ENCODE data around the gene HES3. TPM values are rescaled to one million over a fixed set of nuclear protein-coding genes. Genes with fewer than 3 reads are reported as not detected.

The HES3 gene
- total RNA-seq, 1 experiment from 2014 or later = not detected

DNA sequence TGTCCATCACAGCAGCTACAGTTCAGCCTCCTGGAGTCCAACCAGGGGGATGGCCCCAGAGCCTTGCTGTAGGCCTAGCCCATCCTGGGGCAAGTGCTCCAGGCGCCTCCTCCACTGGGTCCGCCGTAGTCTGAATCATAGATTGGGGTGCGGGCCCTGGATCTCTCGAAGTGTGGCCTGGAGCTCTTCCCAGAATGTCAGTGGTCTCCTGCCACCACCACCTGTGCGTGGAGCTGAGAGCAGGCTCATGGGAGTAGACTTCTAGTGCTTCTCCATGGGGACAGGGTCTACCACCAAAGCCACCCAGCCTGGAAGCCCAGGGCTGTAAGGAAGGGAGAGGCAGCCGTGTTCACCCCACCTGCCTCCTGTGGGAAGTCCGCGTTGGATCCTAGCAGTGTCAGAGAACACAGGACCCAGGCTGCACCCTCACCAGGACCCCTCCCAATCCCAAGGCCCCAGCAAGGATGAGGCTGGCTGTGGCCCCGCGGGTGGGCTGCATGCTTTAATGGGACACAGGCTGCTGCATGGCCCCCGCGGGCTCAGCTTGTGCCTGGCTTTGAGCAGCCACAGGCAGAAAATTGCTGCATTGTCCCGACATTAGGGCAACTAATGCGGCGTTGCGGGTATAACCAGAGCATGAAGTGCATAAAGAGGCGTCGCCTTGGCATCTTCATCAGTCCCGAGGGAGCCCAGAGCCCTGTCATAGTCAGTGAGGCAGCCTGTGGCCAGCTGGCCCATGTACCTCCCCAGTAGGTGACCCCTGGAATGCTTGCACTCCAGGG lies 735 bp upstream of the HES3 start:
- DNase-seq (ENCODE audit: low spot score) = no peak
- in situ Hi-C loops (cut with HindIII; ENCODE audit: low sequenced_read_pairs) = no loop called here

DNA sequence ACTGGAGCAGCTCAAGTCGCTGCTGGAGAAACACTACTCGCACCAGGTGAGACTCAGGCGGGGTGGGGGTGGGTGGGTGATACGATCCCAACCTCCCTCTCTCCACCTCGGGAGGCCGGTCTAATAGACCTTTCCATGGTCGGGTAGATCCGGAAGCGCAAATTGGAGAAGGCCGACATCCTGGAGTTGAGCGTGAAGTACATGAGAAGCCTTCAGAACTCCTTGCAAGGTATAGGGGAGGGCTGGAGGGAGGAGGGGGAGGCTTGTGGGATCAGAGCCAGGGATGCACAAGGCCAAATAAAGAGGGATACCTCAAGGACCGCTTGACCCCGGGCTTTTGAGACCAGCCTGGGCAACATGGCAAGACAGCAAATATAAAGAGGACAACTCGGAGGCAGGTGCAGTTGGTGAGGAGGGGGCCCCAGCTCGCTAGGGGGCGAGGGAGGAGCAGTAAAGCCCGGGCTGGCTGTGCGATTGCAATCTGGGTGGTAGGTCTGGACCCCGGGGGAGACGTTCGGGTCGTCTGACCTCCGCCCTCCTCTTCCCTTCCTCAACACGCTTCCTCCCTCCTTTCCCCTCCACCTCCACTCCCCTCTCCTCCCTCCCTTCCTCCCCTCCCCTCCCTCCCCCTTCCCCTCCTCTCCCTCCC lies 546 bp downstream of the HES3 start:
- in situ Hi-C loops (cut with HindIII; ENCODE audit: low sequenced_read_pairs) = no loop called here
- no peak for DNase-seq (ENCODE audit: low spot score)

DNA sequence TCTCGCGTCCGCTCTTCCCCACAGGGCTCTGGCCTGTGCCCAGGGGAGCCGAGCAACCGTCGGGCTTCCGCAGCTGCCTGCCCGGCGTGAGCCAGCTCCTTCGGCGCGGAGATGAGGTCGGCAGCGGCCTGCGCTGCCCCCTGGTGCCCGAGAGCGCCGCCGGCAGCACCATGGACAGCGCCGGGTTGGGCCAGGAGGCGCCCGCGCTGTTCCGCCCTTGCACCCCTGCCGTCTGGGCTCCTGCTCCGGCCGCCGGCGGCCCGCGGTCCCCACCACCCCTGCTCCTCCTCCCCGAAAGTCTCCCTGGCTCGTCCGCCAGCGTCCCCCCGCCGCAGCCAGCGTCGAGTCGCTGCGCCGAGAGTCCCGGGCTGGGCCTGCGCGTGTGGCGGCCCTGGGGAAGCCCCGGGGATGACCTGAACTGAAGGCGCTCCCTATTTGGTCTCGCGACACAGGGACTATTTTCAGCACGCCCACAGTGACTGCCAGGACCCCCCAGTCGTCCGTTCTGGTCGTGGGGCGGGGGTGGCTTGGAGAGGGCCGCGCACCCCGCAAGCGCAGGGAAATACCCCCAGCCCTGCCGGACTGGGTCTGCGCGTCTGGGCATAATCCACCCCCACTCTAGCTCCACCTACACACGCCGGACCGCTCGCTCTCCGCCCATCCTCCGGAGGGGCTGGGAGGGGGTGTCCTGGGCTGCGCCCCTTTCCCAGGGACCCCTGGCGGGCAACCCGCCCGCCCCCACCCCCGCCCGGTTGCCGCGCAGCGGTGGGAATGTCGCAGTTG lies 1.3 kb downstream of the HES3 start:
- in situ Hi-C loops (cut with HindIII; ENCODE audit: low sequenced_read_pairs) = no loop called here
- peak; percentile 54 for DNase-seq (ENCODE audit: low spot score)

DNA sequence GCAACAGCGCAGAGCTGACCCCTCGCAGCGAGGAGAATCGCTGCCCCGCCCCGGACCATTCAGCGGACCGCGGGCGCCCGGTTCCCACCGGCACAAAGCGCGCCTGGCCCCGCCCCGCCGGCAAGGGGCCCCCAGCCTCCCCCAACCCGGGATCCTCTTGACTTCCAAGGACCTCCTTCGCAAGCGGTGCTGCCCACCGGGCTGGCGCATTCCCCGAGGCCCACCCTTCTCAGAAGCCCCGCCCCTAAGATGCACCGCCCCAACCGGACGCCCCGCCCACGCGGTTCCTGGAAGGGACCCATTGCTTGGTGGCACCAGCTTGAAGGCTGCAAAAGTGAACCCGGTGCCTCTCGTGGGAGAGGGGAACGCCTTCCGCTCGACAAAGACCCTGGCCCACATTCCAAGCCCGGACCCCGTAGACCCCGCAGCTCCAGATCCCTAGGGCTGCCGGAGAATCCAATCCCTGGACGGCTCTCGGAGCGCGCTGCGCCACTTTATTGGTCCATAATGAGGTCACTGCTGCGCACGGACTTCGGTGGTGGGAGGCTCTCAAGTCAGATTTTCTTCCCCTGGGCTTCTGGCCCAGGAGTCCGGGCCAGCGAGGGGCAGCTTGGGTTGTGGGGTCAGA lies 2.0 kb downstream of the HES3 start:
- in situ Hi-C loops (cut with HindIII; ENCODE audit: low sequenced_read_pairs) = no loop called here
- DNase-seq (ENCODE audit: low spot score) = peak; percentile 31

DNA sequence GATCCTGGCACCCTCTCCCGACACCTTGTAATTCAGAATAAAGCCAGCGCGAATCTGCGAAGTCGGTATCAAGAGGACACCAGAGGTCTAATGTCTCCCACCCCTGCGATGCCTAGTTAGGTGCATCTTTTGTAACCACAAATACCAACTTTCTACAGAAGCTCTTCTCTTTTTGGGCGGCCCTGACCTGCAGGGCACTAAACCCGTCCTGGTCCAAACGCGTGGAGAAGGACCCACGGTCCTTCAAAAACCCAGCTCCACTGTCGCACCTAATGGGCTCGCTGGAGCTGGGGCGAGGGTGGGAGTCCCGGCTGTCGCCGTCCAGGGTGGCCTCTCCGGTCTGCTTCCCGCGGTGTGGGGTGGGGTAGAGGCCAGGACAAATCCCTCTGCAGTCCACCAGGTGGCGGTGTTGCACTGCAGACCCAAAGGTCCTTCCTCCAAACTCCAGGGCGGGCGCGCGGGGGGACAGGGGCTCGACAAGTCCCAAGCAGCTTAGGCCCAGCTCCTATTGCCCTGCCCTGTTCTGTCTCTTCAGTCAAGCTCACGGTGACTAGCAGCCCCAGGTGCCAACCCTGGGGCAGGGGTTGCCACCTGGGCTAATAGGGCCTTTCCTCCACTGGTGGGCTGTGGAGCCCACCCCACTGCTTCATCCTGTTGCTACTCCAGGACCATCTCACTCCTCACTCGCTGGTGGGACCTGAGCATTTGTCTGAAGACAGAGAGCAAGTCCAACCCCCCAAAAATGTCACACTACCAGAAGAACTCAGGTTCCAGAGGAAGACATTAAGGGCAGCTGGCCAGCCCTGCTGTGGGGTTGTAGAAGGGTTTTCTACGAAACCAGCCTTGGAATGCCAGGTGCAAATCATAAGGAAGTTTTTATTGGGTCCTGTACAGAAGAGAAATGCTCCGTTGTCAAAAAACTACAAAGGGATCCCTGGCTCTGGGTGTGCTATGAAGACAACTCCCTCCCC lies 2.8 kb downstream of the HES3 start:
- DNase-seq (ENCODE audit: low spot score) = peak; percentile 82
- in situ Hi-C loops (cut with HindIII; ENCODE audit: low sequenced_read_pairs) = no loop called here

DNA sequence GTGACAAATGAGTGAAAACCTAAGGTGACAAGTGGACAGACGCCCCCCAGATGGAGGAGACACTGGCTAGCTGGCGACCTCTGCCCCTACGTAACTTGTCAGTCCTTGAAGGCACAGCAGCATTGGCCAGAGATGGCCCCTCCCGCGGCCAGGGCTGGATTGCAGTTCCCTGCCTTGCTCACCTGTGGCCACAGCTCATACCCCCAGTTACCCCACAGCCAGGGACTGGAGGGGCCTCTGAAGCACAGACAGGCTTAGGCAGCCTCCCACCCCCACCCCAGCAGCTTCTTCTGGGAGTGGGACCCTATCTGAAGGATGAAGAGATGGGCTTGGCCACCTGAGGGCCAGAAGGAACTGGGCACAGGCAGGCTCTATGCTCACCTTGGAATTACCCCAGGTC lies 3.7 kb downstream of the HES3 start:
- no peak for DNase-seq (ENCODE audit: low spot score)
- in situ Hi-C loops (cut with HindIII; ENCODE audit: low sequenced_read_pairs) = no loop called here

DNA sequence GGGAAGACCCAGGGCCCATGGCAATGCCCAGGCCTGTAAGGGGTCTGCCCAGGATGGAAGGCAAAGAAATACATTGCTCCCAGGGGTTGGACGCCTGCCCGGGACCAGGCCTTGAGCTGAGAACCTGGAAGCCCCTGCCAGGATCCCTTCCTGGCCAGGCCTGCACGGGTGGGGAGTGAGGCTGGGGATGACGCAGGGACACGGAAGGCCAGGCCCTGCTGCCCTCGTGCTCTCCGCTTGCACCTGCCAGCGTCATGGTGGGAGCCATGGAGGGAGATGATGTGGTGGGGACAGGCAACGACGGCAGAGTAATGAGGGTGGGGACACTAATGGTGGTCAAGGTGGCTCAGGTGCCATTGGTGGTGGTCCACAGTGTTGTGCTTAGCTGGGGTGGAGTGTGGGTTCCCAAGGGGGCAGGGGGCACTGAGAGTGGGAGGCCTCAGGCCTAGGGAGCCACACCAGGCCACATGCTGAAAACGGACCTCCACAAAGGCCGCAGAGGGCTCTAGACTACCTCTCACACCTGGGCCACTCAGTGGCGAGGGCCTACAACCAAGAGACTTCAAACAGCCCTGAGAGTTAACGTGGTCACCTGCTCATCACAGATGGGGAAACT lies 4.3 kb downstream of the HES3 start:
- no peak for DNase-seq (ENCODE audit: low spot score)
- in situ Hi-C loops (cut with HindIII; ENCODE audit: low sequenced_read_pairs) = no loop called here

DNA sequence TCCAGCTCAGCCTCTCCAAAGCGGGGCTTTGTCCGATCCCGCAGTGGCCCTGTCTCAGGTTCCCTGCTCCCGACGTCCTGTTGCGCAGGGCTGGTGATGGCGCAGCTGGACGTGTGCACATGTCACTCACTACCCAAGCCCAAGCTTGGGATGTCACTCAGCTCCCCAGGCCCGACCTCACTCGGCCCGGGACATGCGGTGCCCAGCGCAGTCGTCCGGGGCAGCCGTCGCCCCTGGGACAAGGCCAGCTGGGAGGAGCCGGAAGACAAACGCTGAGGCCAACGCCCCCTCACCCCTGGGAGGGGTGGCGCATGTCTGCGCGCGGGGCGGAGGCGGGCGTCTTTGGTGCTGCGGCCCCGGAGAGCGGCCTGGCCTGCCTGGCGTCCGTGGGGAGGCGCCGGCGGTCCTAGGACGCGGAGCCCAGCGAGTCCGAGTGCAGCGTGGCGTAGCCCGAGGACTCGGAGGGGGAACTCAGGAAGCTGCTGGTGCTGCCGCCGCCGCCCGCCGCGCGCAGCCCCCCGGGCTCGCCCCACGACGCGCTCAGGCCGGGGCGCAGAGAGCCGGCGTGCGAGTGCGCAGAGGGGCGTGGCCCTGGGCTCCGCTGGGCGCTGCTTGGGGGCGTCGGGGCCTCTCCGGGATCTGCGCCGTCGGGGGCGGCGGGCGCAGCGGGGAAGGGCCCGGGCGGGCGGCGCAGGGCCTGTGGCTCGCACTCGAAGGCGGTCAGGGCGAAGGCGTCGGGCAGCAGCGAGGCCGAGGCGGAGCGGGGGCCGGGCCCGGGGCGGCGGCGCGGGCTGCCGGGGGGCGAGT lies 5.2 kb downstream of the HES3 start:
- DNase-seq (ENCODE audit: low spot score) = no peak
- in situ Hi-C loops (cut with HindIII; ENCODE audit: low sequenced_read_pairs) = no loop called here

DNA sequence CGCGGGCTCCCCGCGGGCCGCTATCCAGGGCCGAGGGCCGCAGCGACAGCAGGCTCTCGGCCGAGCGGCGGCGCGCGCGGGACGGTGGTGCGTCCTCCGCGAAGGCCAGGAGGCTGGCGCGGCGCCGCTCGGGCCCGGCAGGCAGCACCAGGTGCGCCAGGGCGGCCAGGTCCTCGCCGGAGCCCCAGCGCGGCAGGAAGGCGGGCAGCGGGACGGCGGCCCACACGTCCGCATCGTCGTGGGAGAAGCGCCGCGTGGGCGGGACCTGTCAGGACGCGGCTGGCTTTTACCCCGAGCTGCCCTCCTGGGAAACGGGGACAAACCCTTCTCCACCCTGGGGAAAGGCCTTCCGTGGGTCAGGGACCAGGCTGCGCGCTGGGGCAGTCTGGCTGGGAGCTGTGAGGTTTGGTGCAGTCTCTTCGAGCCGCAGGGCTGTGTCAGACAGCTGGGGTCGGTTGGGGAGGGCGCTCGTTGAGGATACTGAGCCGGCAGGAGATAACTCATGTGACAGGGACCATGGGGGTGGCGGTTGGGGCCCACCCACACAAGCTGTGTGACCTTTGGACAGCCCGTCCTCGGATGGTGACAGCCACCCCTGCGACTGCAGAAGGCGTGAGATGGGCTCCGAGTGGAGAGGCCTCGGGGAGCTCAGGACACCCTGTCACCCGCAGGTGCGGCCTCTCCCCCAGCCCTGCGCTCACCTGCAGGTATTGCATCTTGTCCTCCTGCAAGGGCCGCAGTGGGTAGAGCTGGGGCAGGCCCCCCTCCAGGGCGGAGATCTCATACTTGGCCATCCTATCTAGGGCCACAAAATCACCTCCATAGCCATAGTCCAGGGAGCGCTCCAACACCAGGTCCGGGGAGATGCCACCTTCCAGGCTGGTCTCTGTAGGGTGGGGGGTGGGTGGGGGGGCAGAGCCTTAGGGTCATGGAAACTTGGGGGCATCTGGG lies 6.0 kb downstream of the HES3 start:
- DNase-seq (ENCODE audit: low spot score) = no peak
- in situ Hi-C loops (cut with HindIII; ENCODE audit: low sequenced_read_pairs) = no loop called here

DNA sequence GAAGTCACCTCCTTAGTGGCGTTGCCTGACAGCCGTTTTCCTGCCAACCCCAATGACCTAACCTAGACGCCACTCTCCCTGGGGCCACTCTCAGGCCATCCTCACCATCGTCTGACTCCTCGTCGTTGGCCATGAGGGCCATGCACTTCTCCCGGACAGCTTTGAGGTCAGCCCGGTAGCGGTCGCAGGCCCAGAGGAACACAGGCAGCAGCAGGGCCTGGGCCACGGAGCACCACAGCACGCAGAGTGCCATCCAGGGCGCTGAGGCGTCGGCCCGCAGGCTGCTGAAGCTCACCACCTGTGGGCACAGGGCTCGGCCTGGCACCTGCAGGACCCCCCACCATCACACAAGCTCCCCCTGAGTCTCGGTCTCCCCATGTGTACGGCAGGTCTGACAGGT lies 7.3 kb downstream of the HES3 start:
- no peak for DNase-seq (ENCODE audit: low spot score)
- in situ Hi-C loops (cut with HindIII; ENCODE audit: low sequenced_read_pairs) = no loop called here

DNA sequence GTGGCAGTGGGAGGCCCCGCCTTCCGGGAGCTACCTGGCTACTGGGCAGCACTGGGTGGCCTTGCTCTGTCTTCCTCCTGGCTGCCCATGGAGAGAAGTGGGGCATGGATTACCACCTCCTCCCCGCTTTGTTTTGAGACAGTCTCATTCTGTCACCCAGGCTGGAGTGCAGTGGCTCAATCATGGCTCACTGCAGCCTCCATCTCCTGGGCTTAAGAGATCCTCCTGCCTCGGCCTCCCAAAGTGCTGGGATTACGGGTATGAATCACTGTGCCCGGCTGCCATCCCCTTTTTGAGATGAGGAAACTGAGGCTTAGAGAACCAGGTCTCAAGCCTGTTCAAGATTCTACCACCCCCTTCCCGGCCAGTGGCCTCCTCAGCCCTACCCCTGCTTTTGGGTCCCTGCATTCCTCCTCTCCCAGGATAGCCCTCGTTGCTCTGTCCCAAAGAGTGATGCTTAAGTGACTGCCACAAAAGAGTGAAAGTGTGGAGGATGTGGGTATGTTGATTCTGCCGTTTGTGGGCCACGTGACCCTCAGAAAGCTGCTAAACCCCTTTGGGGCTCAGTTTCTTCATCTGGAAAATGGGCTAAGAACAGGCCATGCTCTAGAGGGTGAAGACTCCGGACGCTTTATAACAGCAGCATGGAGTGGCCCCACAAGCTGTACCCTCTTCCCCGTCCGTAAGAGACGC lies 7.8 kb downstream of the HES3 start:
- no peak for DNase-seq (ENCODE audit: low spot score)
- in situ Hi-C loops (cut with HindIII; ENCODE audit: low sequenced_read_pairs) = no loop called here

DNA sequence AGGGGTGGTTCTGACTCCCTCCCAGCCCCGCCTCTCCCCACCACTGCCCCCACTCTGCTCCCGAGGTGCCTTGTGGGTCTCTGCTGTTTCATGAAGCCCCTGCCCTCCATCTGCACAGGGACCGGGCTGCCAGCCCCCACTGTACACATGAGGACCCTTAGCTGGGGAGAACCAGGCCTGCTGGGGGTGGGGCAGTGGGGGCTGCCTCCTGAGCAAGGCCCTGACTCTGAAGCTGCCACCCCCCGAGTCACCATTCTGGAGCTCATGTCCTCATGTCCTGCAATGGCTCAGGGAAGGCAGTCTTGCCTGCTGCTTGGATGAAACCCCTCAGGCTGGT lies 8.4 kb downstream of the HES3 start:
- in situ Hi-C loops (cut with HindIII; ENCODE audit: low sequenced_read_pairs) = no loop called here
- no peak for DNase-seq (ENCODE audit: low spot score)

DNA sequence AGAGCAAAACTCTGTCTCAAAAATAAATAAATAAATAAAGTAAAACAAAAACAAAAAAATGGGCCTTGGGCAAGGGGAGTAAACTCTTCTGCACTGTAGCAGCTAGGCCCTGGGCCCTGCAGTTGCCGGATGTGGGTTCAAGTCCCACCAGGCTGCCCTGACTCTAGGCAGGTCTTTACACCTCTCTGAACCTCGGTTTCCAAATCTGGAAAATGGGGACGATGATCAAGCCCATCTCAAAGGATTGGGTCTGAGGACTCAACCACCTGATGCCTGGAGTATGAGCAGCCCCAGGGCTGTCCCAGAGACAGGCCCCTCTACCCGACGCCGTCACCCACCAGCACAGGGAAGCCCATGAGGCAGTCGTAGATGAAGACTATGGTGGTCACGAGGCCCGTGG lies 9.4 kb downstream of the HES3 start:
- DNase-seq (ENCODE audit: low spot score) = no peak
- in situ Hi-C loops (cut with HindIII; ENCODE audit: low sequenced_read_pairs) = no loop called here

DNA sequence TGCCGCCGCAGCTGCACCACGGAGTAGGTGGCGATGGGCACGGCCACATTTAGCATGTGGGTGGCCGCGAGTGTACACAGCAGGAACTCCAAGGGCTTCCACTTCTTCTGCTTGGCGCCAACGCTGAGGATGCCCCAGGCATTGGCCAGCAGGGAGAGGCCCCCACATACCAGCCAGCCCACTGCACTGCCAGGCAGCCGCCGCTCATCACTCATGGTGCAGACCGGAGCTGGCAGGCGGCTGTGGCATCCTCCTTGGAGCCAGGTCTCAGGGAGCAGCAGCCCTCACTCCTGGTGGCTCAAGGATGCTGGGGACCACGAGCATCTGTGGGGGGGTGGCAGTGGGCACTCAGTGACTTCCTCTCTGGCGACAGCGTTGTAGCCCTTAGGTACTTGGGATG lies 10.7 kb downstream of the HES3 start:
- DNase-seq (ENCODE audit: low spot score) = no peak
- in situ Hi-C loops (cut with HindIII; ENCODE audit: low sequenced_read_pairs) = no loop called here

DNA sequence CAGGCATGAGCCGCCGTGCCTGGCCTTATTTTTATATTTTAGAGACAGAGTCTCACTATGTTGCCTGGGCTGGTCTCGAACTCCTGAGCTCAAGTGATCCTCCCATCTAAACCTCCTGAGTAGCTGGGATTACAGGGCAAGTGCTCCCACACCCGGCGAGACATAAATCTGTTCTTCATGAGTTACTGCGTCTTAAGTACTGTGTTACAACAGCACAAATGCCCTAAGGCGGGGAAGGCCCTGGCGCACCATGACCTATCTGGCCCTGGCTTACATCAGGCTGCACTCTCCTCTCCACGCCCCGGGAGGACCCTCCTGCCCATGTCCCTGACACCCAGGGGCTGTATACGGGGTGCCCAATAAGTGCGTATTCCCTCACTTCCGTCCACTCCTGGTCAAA lies 12.7 kb downstream of the HES3 start:
- DNase-seq (ENCODE audit: low spot score) = no peak
- in situ Hi-C loops (cut with HindIII; ENCODE audit: low sequenced_read_pairs) = no loop called here

DNA sequence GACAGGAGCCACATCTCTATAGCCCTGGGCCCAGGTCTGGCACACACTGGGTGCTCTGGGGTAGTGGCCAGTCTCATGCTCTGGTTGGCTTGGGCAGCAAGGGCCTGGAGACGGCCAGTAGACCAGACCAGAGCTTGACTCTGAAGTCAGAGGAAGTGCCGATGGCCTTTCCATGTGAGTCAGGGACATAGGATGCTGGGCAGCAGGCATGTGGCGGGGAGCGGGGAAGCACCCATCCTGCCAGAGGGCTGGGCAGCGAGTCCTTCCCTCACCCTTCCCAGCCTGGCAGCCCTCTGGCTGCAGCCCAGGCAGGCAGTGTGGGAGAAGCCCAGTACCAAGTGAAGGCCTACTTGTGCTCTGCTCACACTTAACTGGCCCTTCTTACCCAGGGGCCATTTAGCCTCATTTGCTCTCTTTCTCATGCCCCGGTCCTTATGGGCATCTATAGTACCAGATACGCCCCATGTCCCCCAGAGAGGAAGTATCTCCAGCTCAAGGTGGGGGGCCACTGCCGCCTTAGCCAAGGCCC lies 13.6 kb downstream of the HES3 start:
- no peak for DNase-seq (ENCODE audit: low spot score)
- in situ Hi-C loops (cut with HindIII; ENCODE audit: low sequenced_read_pairs) = no loop called here

Measured in G401 (cell line).